HFFc6 (cell line): ENCODE results near the gene ZNF581. TPM values are rescaled to one million over a fixed set of nuclear protein-coding genes. Genes with fewer than 3 reads are reported as not detected.

ENCODE experiments used
- DNase-seq: peaks from one replicate; pipeline ENCODE4 v3.0.0-alpha.2; 2018
- H3K27ac Mint-ChIP-seq: 2 replicates; pipeline ENCODE4 v1.8.0; 2020; ENCODE audit warnings: mild to moderate bottlenecking, mixed read lengths
- H3K27me3 Mint-ChIP-seq: 2 replicates; pipeline ENCODE4 v1.8.0; 2021; ENCODE audit warnings: mild to moderate bottlenecking, moderate library complexity, mixed read lengths; ENCODE audit not compliant: insufficient read depth
- H3K36me3 Mint-ChIP-seq: 2 replicates; pipeline ENCODE4 v1.8.0; 2021; ENCODE audit warnings: low read depth, mixed read lengths
- H3K4me1 Mint-ChIP-seq: 2 replicates; pipeline ENCODE4 v1.8.0; 2020; ENCODE audit warnings: low read depth, mixed read lengths
- H3K4me3 Mint-ChIP-seq: 2 replicates; pipeline ENCODE4 v1.8.0; 2020; ENCODE audit warnings: mild to moderate bottlenecking, moderate library complexity, mixed read lengths
- H3K9me3 Mint-ChIP-seq: 2 replicates; pipeline ENCODE4 v1.8.0; 2020; ENCODE audit warnings: mild to moderate bottlenecking, mixed read lengths
- total RNA-seq, 6 experiments: library from RNA; stranded (reverse); fragmentation: NEBNext Ultra II Directional; extraction: Animal tissue kit (Norgen Biotek cat#: 25700); gene quantifications; 2 replicates in 1 of 6; 3 replicates in 5 of 6; pipeline ENCODE4 v1.2.3, GENCODE V29; 2021
- TF ChIP-seq, protein P1 (sequence below): fragments of 200-600 bp; sonication (generic); IDR thresholded peaks from 2 replicates; pipeline ENCODE4 v1.5.0; 2021; ENCODE audit warnings: antibody characterized with exemption, mild to moderate bottlenecking

The ZNF581 gene
- total RNA-seq, 6 experiments from 2014 or later = 20.1 to 25.8 (median 21.9) TPM

- Mint-ChIP-seq H3K27me3 (peaks cover 1% of the 10 kb centered on the region), H3K9me3 (no peaks in the 10 kb centered on the region), H3K36me3 (peaks cover 25% of the 10 kb centered on the region), H3K4me3 (no peak overlapping the region), H3K4me1 (peaks cover 37% of the 10 kb centered on the region), H3K27ac (no peak overlapping the region)
- DNase-seq = no peak
- TF ChIP-seq, protein P1, sequence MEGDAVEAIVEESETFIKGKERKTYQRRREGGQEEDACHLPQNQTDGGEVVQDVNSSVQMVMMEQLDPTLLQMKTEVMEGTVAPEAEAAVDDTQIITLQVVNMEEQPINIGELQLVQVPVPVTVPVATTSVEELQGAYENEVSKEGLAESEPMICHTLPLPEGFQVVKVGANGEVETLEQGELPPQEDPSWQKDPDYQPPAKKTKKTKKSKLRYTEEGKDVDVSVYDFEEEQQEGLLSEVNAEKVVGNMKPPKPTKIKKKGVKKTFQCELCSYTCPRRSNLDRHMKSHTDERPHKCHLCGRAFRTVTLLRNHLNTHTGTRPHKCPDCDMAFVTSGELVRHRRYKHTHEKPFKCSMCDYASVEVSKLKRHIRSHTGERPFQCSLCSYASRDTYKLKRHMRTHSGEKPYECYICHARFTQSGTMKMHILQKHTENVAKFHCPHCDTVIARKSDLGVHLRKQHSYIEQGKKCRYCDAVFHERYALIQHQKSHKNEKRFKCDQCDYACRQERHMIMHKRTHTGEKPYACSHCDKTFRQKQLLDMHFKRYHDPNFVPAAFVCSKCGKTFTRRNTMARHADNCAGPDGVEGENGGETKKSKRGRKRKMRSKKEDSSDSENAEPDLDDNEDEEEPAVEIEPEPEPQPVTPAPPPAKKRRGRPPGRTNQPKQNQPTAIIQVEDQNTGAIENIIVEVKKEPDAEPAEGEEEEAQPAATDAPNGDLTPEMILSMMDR = no peak
These were observed 41.1 kb upstream of the ZNF581 start for GRCh38 chr19:55602104-55603001.

DNA sequence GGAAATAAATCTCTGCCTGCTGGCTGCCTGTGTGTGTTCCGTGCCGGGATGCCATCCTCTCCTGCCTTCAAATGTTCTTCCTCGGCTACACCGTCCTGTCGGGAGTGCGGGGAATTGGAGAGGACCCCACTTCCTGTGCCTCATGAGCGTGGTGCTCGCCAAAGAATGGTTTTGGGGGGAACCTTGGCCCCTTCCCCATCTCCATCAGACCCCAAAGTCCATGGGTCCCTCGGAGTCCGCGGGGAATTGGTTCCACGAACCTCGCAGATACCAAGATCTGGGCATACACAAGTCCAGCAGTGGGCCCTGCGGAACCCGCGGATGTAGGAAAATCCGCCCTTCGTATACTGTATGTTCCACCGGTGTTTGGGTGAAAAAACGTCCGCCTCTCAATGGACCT is 40.3 kb upstream of the ZNF581 start:
- Mint-ChIP-seq H3K27me3 (peaks cover 1% of the 10 kb centered on the region), H3K27ac (peak overlapping the region; percentile 66; the same call in 1 of the 2 replicates), H3K36me3 (peaks cover 28% of the 10 kb centered on the region), H3K4me3 (no peak overlapping the region), H3K4me1 (peaks cover 45% of the 10 kb centered on the region), H3K9me3 (no peaks in the 10 kb centered on the region)
- TF ChIP-seq, protein P1 = no peak
- no peak for DNase-seq

DNA sequence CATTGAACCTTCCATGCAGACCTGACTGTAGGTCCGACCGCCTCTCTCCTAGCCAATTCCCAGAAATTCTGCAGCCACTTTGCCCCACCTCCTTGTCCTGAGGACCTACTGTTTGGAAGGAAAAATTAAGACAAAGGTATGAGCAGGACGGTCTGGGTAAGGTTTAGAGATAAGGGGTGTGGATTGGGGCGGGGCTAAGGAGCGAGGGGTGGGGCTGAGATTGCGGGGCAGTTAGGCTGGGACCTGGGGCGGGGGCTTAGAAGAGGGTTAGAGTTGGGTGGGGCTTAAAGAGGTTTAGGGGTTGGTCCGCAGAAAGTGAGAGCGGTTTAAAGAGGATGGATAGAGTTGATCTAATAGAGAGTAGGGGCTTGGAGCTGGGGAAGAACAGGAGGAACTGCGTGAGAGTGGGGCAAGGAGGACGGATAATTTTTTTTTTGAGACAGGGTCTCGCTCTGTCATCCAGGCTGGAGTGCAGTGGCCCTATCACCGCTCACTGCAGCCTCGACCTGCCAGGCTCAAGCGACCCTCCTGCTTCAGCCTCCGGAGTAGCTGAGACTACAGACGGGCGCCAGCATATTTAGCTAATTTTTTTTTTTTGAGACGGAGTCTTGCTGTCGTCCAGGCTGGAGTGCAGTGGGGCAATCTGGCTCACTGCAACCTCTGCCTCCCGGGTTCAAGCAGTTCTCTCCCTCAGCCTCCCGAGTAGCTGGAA is 39.7 kb upstream of the ZNF581 start:
- H3K27ac Mint-ChIP-seq = peak overlapping the region; percentile 66
- no peaks in the 10 kb centered on the region for H3K9me3 Mint-ChIP-seq
- no peak for DNase-seq
- TF ChIP-seq, protein P1 = no peak
- H3K4me1 Mint-ChIP-seq = peaks cover 46% of the 10 kb centered on the region
- H3K36me3 Mint-ChIP-seq = peaks cover 28% of the 10 kb centered on the region
- H3K27me3 Mint-ChIP-seq = peaks cover 1% of the 10 kb centered on the region
- H3K4me3 Mint-ChIP-seq = peak overlapping the region; percentile 85

DNA sequence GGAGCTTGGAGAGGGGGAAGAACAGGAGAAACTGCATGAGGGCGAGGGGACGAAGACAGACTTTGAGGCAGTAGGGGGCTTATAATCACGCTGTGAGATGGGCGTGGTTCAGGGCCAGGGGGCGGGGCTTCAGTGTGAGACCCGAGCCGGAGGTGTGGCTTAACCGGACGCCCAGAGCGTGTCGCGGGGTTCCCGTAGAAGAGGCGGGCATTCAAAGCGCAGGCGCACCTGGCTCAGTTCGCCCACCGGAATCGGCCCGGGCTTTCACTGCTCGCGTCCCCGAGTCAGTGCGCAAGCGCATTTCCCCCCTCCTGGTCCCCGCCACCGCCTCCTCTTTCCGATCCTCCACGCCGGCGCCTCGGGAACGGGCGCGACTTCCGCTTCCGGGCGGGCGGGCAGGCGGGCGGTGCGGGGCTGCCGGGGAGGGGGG is 38.2 kb upstream of the ZNF581 start:
- Mint-ChIP-seq H3K27ac (peak overlapping the region; percentile 97), H3K4me3 (peak overlapping the region; percentile 85), H3K4me1 (peaks cover 44% of the 10 kb centered on the region), H3K9me3 (peaks cover 7% of the 10 kb centered on the region), H3K27me3 (peaks cover 1% of the 10 kb centered on the region), H3K36me3 (peaks cover 37% of the 10 kb centered on the region)
- TF ChIP-seq, protein P1 = no peak
- peak; percentile 96 for DNase-seq

- Mint-ChIP-seq H3K27me3 (peaks cover 1% of the 10 kb centered on the region), H3K4me3 (peak within 1 kb of the TSS; percentile 93), H3K27ac (peak within 1 kb of the TSS; percentile 97), H3K4me1 (peaks cover 43% of the 10 kb centered on the region), H3K36me3 (peaks cover 43% of the 10 kb centered on the region), H3K9me3 (peaks cover 7% of the 10 kb centered on the region)
- peak; percentile 75 for DNase-seq
- TF ChIP-seq, protein P1 = peak; percentile 80
These were observed 37.6 kb upstream of the ZNF581 start, which contains the start of gene ZNF865 for GRCh38 chr19:55605637-55606470. Gene ZNF865, plus strand, starts transcription at chr19:55605647. Its CDS starts 7,972 bp downstream, at chr19:55613619.
